GM23338 (cell line): ENCODE results near the gene CTRB1. TPM values are rescaled to one million over a fixed set of nuclear protein-coding genes. Genes with fewer than 3 reads are reported as not detected.

ENCODE experiments used
- ATAC-seq: fragments of 200-7000 bp; cut with Tn5 transposase; 3 replicates; pipeline ENCODE4 v1.9.1; 2020
- DNase-seq: peaks from one replicate; pipeline ENCODE4 v3.0.0-alpha.2; 2015; ENCODE audit warnings: low spot score
- H2AFZ ChIP-seq: fragments of 200-600 bp; sonication (generic); 2 replicates; pipeline ENCODE4 v1.8.0; 2016; ENCODE audit warnings: antibody characterized with exemption, mild to moderate bottlenecking, moderate library complexity
- H3F3A ChIP-seq: fragments of 200-600 bp; sonication (generic); replicated peaks from 2 replicates; pipeline ENCODE4 v1.8.0; 2017; ENCODE audit warnings: antibody characterized with exemption, mixed run types, low read depth
- H3K27ac ChIP-seq: fragments of 200-600 bp; sonication (generic); 2 replicates; pipeline ENCODE4 v1.6.1; 2016; ENCODE audit warnings: low read depth
- H3K27me3 ChIP-seq: fragments of 200-600 bp; sonication (generic); 2 replicates; pipeline ENCODE4 v1.8.0; 2016; ENCODE audit warnings: mild to moderate bottlenecking, mixed run types, moderate library complexity; ENCODE audit not compliant: insufficient read depth
- H3K36me3 ChIP-seq: fragments of 200-600 bp; sonication (generic); 2 replicates; pipeline ENCODE4 v1.8.0; 2016; ENCODE audit warnings: mild to moderate bottlenecking; ENCODE audit not compliant: insufficient read depth
- H3K4me1 ChIP-seq: fragments of 200-600 bp; sonication (generic); 2 replicates; pipeline ENCODE4 v1.8.0; 2016; ENCODE audit warnings: mild to moderate bottlenecking, moderate library complexity; ENCODE audit not compliant: insufficient read depth
- H3K4me2 ChIP-seq: fragments of 200-600 bp; sonication (generic); 2 replicates; pipeline ENCODE4 v1.7.1; 2017; ENCODE audit warnings: mixed run types
- H3K4me3 ChIP-seq: fragments of 200-600 bp; sonication (generic); 2 replicates; pipeline ENCODE4 v1.6.1; 2016; ENCODE audit warnings: mixed run types
- H3K79me2 ChIP-seq: fragments of 200-600 bp; sonication (generic); replicated peaks from 2 replicates; pipeline ENCODE4 v1.8.0; 2017; ENCODE audit warnings: mild to moderate bottlenecking; ENCODE audit not compliant: insufficient read depth
- H3K9me2 ChIP-seq: fragments of 200-600 bp; sonication (generic); 2 replicates; pipeline ENCODE4 v1.8.0; 2017; ENCODE audit not compliant: insufficient read depth
- H4K20me1 ChIP-seq: fragments of 200-600 bp; sonication (generic); replicated peaks from 2 replicates; pipeline ENCODE4 v1.8.0; 2017; ENCODE audit warnings: mild to moderate bottlenecking; ENCODE audit not compliant: insufficient read depth
- H3K27ac Mint-ChIP-seq: 2 replicates; pipeline ENCODE4 v1.8.0; 2020; ENCODE audit warnings: inconsistent platforms, mild to moderate bottlenecking, moderate library complexity, mixed read lengths
- H3K27me3 Mint-ChIP-seq: 3 replicates; pipeline ENCODE4 v1.8.0; 2022; ENCODE audit warnings: low read depth, mild to moderate bottlenecking, moderate library complexity, mixed read lengths, inconsistent platforms; ENCODE audit not compliant: insufficient read depth, poor library complexity
- H3K36me3 Mint-ChIP-seq: 3 replicates; pipeline ENCODE4 v1.8.0; 2021; ENCODE audit warnings: low read depth, mild to moderate bottlenecking, inconsistent platforms, moderate library complexity, mixed read lengths
- H3K4me1 Mint-ChIP-seq: 3 replicates; pipeline ENCODE4 v1.8.0; 2020; ENCODE audit warnings: mild to moderate bottlenecking, inconsistent platforms, mixed read lengths
- H3K4me3 Mint-ChIP-seq: 3 replicates; pipeline ENCODE4 v1.8.0; 2021; ENCODE audit warnings: moderate library complexity, mild to moderate bottlenecking, inconsistent platforms, mixed read lengths
- H3K9me3 Mint-ChIP-seq: 3 replicates; pipeline ENCODE4 v1.8.0; 2020; ENCODE audit warnings: moderate library complexity, mild to moderate bottlenecking, inconsistent platforms, mixed read lengths
- EZH2 ChIP-seq: fragments of 200-600 bp; sonication (generic); IDR thresholded peaks from one replicate; pipeline ENCODE4 v1.8.0; 2017; ENCODE audit warnings: antibody characterized with exemption, mild to moderate bottlenecking, low read depth; ENCODE audit not compliant: unreplicated experiment
- JUNB ChIP-seq: IDR thresholded peaks from one replicate; pipeline ENCODE4 v1.6.1; 2016; ENCODE audit warnings: antibody characterized with exemption; ENCODE audit not compliant: unreplicated experiment
- NANOG ChIP-seq: IDR thresholded peaks from 2 replicates; pipeline ENCODE4 v1.6.1; 2016; ENCODE audit warnings: antibody characterized with exemption, borderline replicate concordance
- POLR2AphosphoS5 ChIP-seq: IDR thresholded peaks from 2 replicates; pipeline ENCODE4 v1.6.1; 2016; ENCODE audit warnings: antibody characterized with exemption, low read depth
- ZNF331 ChIP-seq: fragments of 250-450 bp; sonication (Bioruptor Pico); IDR thresholded peaks from 2 replicates; pipeline ENCODE4 v1.5.0; 2020; ENCODE audit warnings: low read depth, mild to moderate bottlenecking, moderate library complexity
- polyA plus RNA-seq: library from polyadenylated mRNA; unstranded; fragments of >200 nt; fragmentation: Nextera tagmentation; extraction: Ambion mirVana; gene quantifications from 2 replicates; pipeline ENCODE4 v1.2.1, GENCODE V29; 2016
- total RNA-seq: library from RNA; depleted of rRNA; stranded (reverse); fragments of >200 nt; shearing (Covaris generic); gene quantifications from 2 replicates; pipeline ENCODE4 v1.2.3, GENCODE V29; 2014
- TF ChIP-seq, protein P1 (sequence below), 2 experiments: fragments of 200-600 bp in 1 of 2; sonication (generic) in 1 of 2; conservative IDR thresholded peaks; 2 replicates each; pipeline versions ENCODE4 v1.5.1 to v1.6.1; 2016 to 2017; ENCODE audit warnings: antibody characterized with exemption in 2 of 2, low read depth in 2 of 2, mild to moderate bottlenecking in 2 of 2, moderate library complexity in 1 of 2
- TF ChIP-seq, protein P2 (sequence below): fragments of 250-450 bp; sonication (Bioruptor Pico); IDR thresholded peaks from 2 replicates; pipeline ENCODE4 v1.5.0; 2020; ENCODE audit warnings: mild to moderate bottlenecking, moderate library complexity
- TF ChIP-seq, protein P3 (sequence below): IDR thresholded peaks from 2 replicates; pipeline ENCODE4 v1.6.1; 2016; ENCODE audit warnings: antibody characterized with exemption

The CTRB1 gene
- total and polyA plus RNA-seq, 2 experiments from 2014 or later, result not detected

DNA sequence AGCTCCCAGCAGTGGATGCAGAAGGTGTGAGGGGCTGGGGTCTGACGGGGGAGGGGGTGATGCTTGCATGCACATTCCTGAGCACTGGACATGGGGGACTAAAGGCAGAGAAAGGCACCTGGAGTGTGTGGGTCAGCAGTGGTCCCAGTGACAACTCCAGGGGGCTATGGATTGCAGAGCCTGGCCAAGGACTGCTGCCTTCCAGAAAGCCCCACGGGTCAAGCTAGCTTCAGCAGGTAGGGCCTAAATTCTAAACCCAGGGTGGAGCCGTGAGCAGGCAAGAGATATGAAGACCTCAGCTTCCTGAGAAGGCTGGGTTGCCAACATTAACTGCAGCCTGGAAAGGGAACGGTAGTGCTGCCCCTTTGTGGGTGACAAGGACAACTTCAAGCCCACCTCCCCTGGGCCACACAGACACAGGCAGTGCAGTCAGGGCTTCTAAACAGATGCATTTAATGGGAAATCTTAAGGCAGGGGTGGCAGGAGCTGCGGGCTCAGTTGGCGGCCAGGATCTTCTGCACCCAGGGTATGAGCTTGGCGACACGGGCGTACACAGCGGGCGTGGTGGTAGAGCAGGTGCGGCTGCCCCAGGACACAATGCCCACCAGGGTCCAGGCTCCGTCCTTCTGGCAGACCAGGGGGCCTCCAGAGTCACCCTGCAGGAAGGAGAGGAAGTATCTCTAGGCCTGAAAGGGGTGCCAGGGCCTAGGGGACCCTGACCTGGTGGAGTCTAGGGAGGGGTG is 14.9 kb upstream of the CTRB1 start:
- Histone ChIP-seq H3K27me3 (no peaks in the 10 kb centered on the region), H3K27ac (no peak overlapping the region), H4K20me1 (no peaks in the 10 kb centered on the region), H3K4me3 (no peak overlapping the region), H3K79me2 (no peaks in the 10 kb centered on the region), H3K9me2 (no peaks in the 10 kb centered on the region), H2AFZ (no peak overlapping the region), H3K4me2 (no peak overlapping the region), H3K36me3 (no peaks in the 10 kb centered on the region), H3K4me1 (no peaks in the 10 kb centered on the region), H3F3A (0 out of 2 replicates have a peak, but pooled peaks cover 3% of the 10 kb centered on the region)
- H3K4me3 Mint-ChIP-seq, result no peak overlapping the region
- no peak for DNase-seq
- no peak overlapping the region for H3K27ac Mint-ChIP-seq
- no peak for TF ChIP-seq EZH2
- TF ChIP-seq, protein P1, sequence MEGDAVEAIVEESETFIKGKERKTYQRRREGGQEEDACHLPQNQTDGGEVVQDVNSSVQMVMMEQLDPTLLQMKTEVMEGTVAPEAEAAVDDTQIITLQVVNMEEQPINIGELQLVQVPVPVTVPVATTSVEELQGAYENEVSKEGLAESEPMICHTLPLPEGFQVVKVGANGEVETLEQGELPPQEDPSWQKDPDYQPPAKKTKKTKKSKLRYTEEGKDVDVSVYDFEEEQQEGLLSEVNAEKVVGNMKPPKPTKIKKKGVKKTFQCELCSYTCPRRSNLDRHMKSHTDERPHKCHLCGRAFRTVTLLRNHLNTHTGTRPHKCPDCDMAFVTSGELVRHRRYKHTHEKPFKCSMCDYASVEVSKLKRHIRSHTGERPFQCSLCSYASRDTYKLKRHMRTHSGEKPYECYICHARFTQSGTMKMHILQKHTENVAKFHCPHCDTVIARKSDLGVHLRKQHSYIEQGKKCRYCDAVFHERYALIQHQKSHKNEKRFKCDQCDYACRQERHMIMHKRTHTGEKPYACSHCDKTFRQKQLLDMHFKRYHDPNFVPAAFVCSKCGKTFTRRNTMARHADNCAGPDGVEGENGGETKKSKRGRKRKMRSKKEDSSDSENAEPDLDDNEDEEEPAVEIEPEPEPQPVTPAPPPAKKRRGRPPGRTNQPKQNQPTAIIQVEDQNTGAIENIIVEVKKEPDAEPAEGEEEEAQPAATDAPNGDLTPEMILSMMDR (conservative IDR thresholded peaks at IDR 0.05; ENCODE audit: low read depth in 2 of 2), result peak in 1 of 2 experiments; percentile 20; a peak in 1 of 4 replicates
- TF ChIP-seq NANOG, result no peak
- no peak for TF ChIP-seq ZNF331
- TF ChIP-seq, protein P2, sequence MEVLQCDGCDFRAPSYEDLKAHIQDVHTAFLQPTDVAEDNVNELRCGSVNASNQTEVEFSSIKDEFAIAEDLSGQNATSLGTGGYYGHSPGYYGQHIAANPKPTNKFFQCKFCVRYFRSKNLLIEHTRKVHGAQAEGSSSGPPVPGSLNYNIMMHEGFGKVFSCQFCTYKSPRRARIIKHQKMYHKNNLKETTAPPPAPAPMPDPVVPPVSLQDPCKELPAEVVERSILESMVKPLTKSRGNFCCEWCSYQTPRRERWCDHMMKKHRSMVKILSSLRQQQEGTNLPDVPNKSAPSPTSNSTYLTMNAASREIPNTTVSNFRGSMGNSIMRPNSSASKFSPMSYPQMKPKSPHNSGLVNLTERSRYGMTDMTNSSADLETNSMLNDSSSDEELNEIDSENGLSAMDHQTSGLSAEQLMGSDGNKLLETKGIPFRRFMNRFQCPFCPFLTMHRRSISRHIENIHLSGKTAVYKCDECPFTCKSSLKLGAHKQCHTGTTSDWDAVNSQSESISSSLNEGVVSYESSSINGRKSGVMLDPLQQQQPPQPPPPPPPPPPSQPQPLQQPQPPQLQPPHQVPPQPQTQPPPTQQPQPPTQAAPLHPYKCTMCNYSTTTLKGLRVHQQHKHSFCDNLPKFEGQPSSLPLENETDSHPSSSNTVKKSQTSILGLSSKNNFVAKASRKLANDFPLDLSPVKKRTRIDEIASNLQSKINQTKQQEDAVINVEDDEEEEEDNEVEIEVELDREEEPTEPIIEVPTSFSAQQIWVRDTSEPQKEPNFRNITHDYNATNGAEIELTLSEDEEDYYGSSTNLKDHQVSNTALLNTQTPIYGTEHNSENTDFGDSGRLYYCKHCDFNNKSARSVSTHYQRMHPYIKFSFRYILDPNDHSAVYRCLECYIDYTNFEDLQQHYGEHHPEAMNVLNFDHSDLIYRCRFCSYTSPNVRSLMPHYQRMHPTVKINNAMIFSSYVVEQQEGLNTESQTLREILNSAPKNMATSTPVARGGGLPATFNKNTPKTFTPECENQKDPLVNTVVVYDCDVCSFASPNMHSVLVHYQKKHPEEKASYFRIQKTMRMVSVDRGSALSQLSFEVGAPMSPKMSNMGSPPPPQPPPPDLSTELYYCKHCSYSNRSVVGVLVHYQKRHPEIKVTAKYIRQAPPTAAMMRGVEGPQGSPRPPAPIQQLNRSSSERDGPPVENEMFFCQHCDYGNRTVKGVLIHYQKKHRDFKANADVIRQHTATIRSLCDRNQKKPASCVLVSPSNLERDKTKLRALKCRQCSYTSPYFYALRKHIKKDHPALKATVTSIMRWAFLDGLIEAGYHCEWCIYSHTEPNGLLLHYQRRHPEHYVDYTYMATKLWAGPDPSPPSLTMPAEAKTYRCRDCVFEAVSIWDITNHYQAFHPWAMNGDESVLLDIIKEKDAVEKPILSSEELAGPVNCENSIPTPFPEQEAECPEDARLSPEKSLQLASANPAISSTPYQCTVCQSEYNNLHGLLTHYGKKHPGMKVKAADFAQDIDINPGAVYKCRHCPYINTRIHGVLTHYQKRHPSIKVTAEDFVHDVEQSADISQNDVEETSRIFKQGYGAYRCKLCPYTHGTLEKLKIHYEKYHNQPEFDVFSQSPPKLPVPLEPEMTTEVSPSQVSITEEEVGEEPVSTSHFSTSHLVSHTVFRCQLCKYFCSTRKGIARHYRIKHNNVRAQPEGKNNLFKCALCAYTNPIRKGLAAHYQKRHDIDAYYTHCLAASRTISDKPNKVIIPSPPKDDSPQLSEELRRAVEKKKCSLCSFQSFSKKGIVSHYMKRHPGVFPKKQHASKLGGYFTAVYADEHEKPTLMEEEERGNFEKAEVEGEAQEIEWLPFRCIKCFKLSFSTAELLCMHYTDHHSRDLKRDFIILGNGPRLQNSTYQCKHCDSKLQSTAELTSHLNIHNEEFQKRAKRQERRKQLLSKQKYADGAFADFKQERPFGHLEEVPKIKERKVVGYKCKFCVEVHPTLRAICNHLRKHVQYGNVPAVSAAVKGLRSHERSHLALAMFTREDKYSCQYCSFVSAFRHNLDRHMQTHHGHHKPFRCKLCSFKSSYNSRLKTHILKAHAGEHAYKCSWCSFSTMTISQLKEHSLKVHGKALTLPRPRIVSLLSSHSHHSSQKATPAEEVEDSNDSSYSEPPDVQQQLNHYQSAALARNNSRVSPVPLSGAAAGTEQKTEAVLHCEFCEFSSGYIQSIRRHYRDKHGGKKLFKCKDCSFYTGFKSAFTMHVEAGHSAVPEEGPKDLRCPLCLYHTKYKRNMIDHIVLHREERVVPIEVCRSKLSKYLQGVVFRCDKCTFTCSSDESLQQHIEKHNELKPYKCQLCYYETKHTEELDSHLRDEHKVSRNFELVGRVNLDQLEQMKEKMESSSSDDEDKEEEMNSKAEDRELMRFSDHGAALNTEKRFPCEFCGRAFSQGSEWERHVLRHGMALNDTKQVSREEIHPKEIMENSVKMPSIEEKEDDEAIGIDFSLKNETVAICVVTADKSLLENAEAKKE (CRISPR knock-in tag), result no peak
- TF ChIP-seq JUNB, result no peak
- TF ChIP-seq POLR2AphosphoS5, result no peak
- TF ChIP-seq, protein P3, sequence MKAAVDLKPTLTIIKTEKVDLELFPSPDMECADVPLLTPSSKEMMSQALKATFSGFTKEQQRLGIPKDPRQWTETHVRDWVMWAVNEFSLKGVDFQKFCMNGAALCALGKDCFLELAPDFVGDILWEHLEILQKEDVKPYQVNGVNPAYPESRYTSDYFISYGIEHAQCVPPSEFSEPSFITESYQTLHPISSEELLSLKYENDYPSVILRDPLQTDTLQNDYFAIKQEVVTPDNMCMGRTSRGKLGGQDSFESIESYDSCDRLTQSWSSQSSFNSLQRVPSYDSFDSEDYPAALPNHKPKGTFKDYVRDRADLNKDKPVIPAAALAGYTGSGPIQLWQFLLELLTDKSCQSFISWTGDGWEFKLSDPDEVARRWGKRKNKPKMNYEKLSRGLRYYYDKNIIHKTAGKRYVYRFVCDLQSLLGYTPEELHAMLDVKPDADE, result no peak
- H3K4me1 Mint-ChIP-seq, result peaks cover 12% of the 10 kb centered on the region; the same call in 2 of the 3 replicates
- peaks cover 15% of the 10 kb centered on the region for H3K27me3 Mint-ChIP-seq
- H3K9me3 Mint-ChIP-seq, result no peaks in the 10 kb centered on the region
- peak; percentile 9; the same call in 2 of the 3 replicates for ATAC-seq
- H3K36me3 Mint-ChIP-seq, result no peaks in the 10 kb centered on the region
